HL-60 (cell line): ENCODE results near the gene COL21A1.

Source experiments
- CTCF ChIP-seq: IDR thresholded peaks from one replicate; pipeline ENCODE4 v1.5.1; 2011; ENCODE audit warnings: low read length, control low read depth, inconsistent platforms; ENCODE audit not compliant: insufficient read depth
- GABPA ChIP-seq: IDR thresholded peaks from 2 replicates; pipeline ENCODE4 v1.6.1; 2012; ENCODE audit warnings: low read depth
- POLR2AphosphoS5 ChIP-seq: IDR thresholded peaks from 2 replicates; pipeline ENCODE4 v1.6.1; 2012; ENCODE audit warnings: low read depth
- REST ChIP-seq: IDR thresholded peaks from 2 replicates; pipeline ENCODE4 v1.6.1; 2012; ENCODE audit warnings: low read depth; ENCODE audit not compliant: insufficient replicate concordance

- TF ChIP-seq GABPA (no peak), CTCF (no peak), POLR2AphosphoS5 (no peak), REST (no peak)
Observed at GRCh38 chr6:56245903-56246351, 1.5 kb downstream of the COL21A1 start.
